RWPE1 (cell line): ENCODE measurements around the gene KCNK4.

Experiments used
- CTCF ChIA-PET: fragments of 350-600 bp; sonication (Branson Sonifier 250); formaldehyde crosslinking; extraction: SDS; loops from one replicate; lab custom pipeline; 2021; lab: Yijun Ruan, JAX
- POLR2A ChIA-PET: fragments of 400-600 bp; formaldehyde crosslinking; extraction: SDS; loops from one replicate; lab custom pipeline; 2020; ENCODE audit warnings: antibody characterized with exemption; ENCODE audit not compliant: low non-redundant PET; lab: Yijun Ruan, JAX
- DNase-seq: peaks from one replicate; pipeline ENCODE4 v3.0.0; 2012; ENCODE audit warnings: low spot score
- H3K27ac ChIP-seq: fragments of 450-650 bp; 2 replicates; pipeline ENCODE4 v1.5.1; 2017
- TF ChIP-seq, protein P1 (sequence below): fragments of 450-650 bp; conservative IDR thresholded peaks from 2 replicates; pipeline ENCODE4 v1.5.1; 2017; ENCODE audit warnings: low read depth, mild to moderate bottlenecking

Gene KCNK4

GRCh38 chr11:64275031-64275800 lies 15.9 kb upstream of the KCNK4 start:
- POLR2A ChIA-PET = interaction anchor here (0.5 to 2.0 kb wide), 3 partner anchors 12 to 60 kb away, joined by 5 to 6 read pairs (median 5); no protein-coding TSS in a partner anchor
- H3K27ac ChIP-seq = peak overlapping the region; percentile 98
- TF ChIP-seq, protein P1, sequence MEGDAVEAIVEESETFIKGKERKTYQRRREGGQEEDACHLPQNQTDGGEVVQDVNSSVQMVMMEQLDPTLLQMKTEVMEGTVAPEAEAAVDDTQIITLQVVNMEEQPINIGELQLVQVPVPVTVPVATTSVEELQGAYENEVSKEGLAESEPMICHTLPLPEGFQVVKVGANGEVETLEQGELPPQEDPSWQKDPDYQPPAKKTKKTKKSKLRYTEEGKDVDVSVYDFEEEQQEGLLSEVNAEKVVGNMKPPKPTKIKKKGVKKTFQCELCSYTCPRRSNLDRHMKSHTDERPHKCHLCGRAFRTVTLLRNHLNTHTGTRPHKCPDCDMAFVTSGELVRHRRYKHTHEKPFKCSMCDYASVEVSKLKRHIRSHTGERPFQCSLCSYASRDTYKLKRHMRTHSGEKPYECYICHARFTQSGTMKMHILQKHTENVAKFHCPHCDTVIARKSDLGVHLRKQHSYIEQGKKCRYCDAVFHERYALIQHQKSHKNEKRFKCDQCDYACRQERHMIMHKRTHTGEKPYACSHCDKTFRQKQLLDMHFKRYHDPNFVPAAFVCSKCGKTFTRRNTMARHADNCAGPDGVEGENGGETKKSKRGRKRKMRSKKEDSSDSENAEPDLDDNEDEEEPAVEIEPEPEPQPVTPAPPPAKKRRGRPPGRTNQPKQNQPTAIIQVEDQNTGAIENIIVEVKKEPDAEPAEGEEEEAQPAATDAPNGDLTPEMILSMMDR = no peak
- DNase-seq = no peak
- CTCF ChIA-PET = interaction anchor here (0.5 to 1.3 kb wide), 3 partner anchors 12 to 30 kb away, joined by 3 to 6 read pairs (median 4); no protein-coding TSS in a partner anchor

- POLR2A ChIA-PET = interaction anchor here (0.5 to 2.0 kb wide), 2 partner anchors 11 to 31 kb away, joined by 5 read pairs; no protein-coding TSS in a partner anchor
- CTCF ChIA-PET = interaction anchor here (1.3 kb wide), 1 partner anchor 13 kb away, joined by 4 read pairs; no protein-coding TSS in a partner anchor
- no peak for DNase-seq
- H3K27ac ChIP-seq = peak overlapping the region; percentile 98
- TF ChIP-seq, protein P1 = no peak
Observed at GRCh38 chr11:64275841-64276240, 15.3 kb upstream of the KCNK4 start.

DNA sequence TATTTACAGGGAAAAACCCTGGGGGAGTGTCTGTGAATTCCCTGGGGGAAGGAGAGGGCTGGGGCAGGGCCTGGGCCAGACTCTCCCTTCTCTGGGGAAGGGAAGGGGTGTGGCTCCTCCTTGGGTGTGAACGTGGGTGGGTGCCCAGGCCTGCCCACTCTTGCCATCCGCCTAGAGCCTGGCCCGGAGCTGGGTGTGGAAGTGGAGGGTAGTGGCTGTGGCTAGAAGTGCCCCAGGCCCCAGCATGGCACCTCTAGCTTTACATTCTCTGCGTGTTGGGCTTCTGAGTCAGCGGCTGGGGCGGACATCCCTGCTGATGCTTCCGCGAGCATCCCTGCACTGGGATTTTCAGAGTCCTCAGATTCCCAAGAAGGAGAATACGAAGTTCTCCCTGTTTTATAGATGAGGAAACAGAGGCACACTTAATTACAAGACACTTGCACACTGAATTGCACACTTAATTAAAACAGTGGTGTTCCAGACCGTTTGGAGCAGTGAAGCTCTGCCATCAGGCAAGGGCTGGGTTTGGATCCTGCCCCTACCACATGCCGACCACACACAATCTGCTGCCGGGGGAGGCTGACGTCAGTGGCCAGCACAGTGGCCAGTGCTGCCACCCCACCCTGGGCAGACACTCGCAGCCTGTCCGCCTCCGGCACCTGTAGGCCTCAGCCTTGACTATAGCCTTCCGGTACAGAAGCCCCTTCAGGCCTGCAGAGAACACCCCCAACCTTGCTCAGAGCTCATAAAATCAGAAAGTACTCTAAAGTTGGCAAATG lies 14.3 kb upstream of the KCNK4 start:
- POLR2A ChIA-PET = interaction anchor here (0.6 to 2.0 kb wide), 4 partner anchors 9 to 559 kb away, joined by 3 to 7 read pairs (median 5); no protein-coding TSS in a partner anchor
- H3K27ac ChIP-seq = peak overlapping the region; percentile 98
- peak; percentile 86 for DNase-seq
- CTCF ChIA-PET = interaction anchor here (0.7 to 1.3 kb wide), 3 partner anchors 14 to 25 kb away, joined by 4 to 10 read pairs (median 5); no protein-coding TSS in a partner anchor
- TF ChIP-seq, protein P1 = no peak

DNA sequence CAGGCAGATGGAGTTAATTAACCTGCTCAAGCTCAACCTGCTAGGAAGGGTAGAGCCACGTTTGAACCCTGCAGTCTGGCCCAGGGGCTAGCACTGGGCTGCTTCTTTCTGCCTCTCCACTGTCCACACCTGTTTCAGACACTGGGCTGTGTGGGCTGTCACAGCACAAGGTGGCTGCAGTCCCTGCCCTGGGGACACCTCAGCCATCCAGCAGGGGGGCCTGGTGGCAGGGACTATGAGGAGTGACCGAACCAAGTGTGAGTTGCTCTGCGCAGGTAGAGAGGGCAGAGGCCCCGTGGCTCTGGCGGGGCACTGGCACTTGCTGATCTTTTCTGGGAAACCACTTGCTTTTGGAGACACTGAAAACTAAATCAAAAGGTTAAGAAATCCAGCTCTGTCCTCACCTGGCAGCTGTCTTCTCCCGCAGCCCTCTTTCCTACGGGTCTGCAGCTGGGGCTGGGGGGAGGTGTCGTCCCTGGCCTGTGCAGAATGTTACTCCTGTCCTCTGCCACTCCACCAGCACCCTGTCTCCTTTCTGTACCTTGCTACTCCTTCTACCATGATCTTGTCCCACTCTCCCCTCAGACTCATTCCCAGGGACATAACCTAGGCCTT lies 12.4 kb upstream of the KCNK4 start:
- POLR2A ChIA-PET = interaction anchor here (0.6 kb wide), 1 partner anchor 37 kb away, joined by 4 read pairs; no protein-coding TSS in a partner anchor
- TF ChIP-seq, protein P1 = no peak
- H3K27ac ChIP-seq = peak overlapping the region; percentile 98
- no peak for DNase-seq
- CTCF ChIA-PET = interaction anchor here (0.6 to 1.3 kb wide), 2 partner anchors 11 to 26 kb away, joined by 4 read pairs; no protein-coding TSS in a partner anchor

DNA sequence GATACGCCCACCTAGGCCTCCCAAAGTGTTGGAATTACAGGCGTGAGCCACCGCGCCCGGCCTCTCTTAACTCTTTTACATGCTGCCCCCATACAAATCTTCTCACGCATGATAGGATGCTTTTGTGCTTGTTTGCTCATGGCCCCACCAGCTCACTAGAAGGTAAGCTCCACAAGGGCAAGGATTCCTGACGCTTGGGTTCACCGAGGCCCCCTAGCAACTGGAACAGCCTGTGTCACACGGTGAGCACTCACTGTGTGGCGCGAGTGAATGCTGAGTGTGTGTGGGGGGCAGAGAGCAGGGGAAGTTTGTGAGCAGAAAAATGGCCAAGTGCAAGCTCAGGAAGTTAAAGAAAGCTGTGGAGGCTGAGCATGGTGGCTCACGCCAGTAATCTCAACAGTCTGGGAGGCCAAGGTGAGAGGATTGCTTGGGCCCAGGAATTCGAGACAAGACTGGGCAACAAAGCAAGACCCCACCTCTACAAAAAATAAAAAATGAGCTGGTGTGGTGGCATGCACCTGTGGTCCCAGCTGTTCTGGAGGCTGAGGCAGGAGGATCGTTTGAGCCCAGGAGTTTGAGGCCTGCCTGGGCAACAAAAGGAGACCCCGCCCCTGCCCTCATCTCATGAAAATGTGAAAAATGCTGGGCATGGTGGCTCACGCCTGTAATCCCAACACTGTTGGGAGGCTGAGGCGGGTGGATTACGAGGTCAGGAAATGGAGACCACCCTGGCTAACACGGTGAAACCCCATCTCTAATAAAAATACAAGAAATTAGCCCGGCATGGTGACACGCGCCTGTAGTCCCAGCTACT lies 8.9 kb upstream of the KCNK4 start:
- peak overlapping the region; percentile 97 for H3K27ac ChIP-seq
- ChIA-PET POLR2A (no interaction called here), CTCF (interaction anchor here (0.7 to 1.4 kb wide), 3 partner anchors 12 to 73 kb away, joined by 3 to 8 read pairs (median 5); no protein-coding TSS in a partner anchor)
- TF ChIP-seq, protein P1 = no peak
- no peak for DNase-seq
